Transverse colon (tissue), 4 donors: ENCODE results near the gene SLC35F1. TPM values are rescaled to one million over a fixed set of nuclear protein-coding genes. Genes with fewer than 3 reads are reported as not detected.
"Not testable (repeated sequence)": the region's sequence is repeated elsewhere in the genome, so short reads cannot be mapped to it uniquely, and the experiment has no call there.

ENCODE experiments used
- DNase-seq: peaks from one replicate; pipeline ENCODE4 v3.0.0-alpha.2; 2019
- H3K27ac ChIP-seq, 4 donors: fragments of 200-600 bp; sonication (generic); 2 replicates each; pipeline ENCODE4 v1.5.1; 2016 to 2018; ENCODE audit warnings: inconsistent platforms in 4 of 4
- H3K27me3 ChIP-seq: fragments of 200-600 bp; sonication (generic); 2 replicates; pipeline ENCODE4 v1.5.1; 2017; ENCODE audit warnings: inconsistent platforms
- H3K36me3 ChIP-seq, 4 donors: fragments of 200-600 bp; sonication (generic); 2 replicates each; pipeline ENCODE4 v1.5.1; 2017 to 2019; ENCODE audit warnings: inconsistent platforms in 4 of 4
- H3K4me1 ChIP-seq, 4 donors: fragments of 200-600 bp; sonication (generic); 2 replicates each; pipeline ENCODE4 v1.5.1; 2017 to 2020; ENCODE audit warnings: inconsistent platforms in 4 of 4
- H3K4me3 ChIP-seq, 4 donors: fragments of 200-600 bp; sonication (generic); 1 replicate in 1 of 4; 2 replicates in 3 of 4; pipeline versions ENCODE4 v1.5.1 to v1.6.1; 2017 to 2019; ENCODE audit warnings: inconsistent platforms in 4 of 4
- H3K9me3 ChIP-seq, 2 donors: fragments of 200-600 bp; sonication (generic); 2 replicates each; pipeline ENCODE4 v1.5.1; 2017 to 2019; ENCODE audit warnings: inconsistent platforms in 2 of 2
- CTCF ChIP-seq, 5 experiments: fragments of 200-600 bp in 3 of 5; fragments of 450-650 bp in 2 of 5; sonication (generic) in 3 of 5; IDR thresholded peaks; 1 replicate in 2 of 5; 2 replicates in 3 of 5; pipeline ENCODE4 v1.5.1; 2016 to 2017; ENCODE audit warnings: antibody characterized with exemption in 5 of 5, inconsistent platforms in 3 of 5, mild to moderate bottlenecking in 2 of 5, moderate library complexity in 1 of 5
- EP300 ChIP-seq: sonication (generic); formaldehyde crosslinking; IDR thresholded peaks from one replicate; pipeline ENCODE4 v1.6.1; 2017; ENCODE audit warnings: antibody characterized with exemption, low read depth
- POLR2A ChIP-seq: fragments of 450-650 bp; IDR thresholded peaks from one replicate; pipeline ENCODE4 v1.6.1; 2016; ENCODE audit warnings: antibody characterized with exemption, mild to moderate bottlenecking, moderate library complexity
- POLR2AphosphoS5 ChIP-seq, 3 donors: sonication (generic); formaldehyde crosslinking; IDR thresholded peaks; one replicate each; pipeline ENCODE4 v1.6.1; 2016; ENCODE audit warnings: antibody characterized with exemption in 3 of 3
- WGBS, 2 donors: methylation state at CpG; one replicate each; pipeline ENCODE4 v1.1.5; 2018; ENCODE audit warnings: low coverage in 1 of 2; 5-methylcytosine and 5-hydroxymethylcytosine counted together
- in situ Hi-C, 4 donors: fragments of 200-750 bp; cut with MboI; loops; one replicate each; pipeline versions ENCODE4 v1.15.0 to v1.15.1; 2017; ENCODE audit warnings: low sequenced_read_pairs in 3 of 4, low pct_ligation_motif_present in 1 of 4, low pct_unique_long_range_greater_than_20kb in 1 of 4
- intact Hi-C: fragments of 100-400 bp; cut with DNase I; formaldehyde crosslinking; loops from one replicate; pipeline ENCODE4 v1.15.1; 2023; ENCODE audit warnings: low total_unique reads
- total RNA-seq, 4 donors: library from RNA; depleted of rRNA; stranded (reverse); fragments of >200 nt; gene quantifications; one replicate each; pipeline ENCODE4 v1.1.0, GENCODE V29; 2016

The SLC35F1 gene
- total RNA-seq, 4 donors from 2014 or later, result 0.37 to 1.1 (median 0.71) TPM

GRCh38 chr6:117956386-117956785 is 49.3 kb downstream of the SLC35F1 start:
- H3K4me1 ChIP-seq, result no peaks in the 10 kb centered on the region
- 76 to 100% methylated on average over 1 to 5 of the region's 5 CpGs for WGBS, 2 donors
- intact Hi-C loops, result no loop called here
- no peaks in the 10 kb centered on the region for H3K27me3 ChIP-seq
- H3K36me3 ChIP-seq, result no peaks in the 10 kb centered on the region
- no peak overlapping the region for H3K4me3 ChIP-seq
- in situ Hi-C loops, result no loop called here
- TF ChIP-seq POLR2A (no peak), POLR2AphosphoS5 (IDR thresholded peaks at IDR 0.05) (no peak), EP300 (no peak), CTCF (IDR thresholded peaks at IDR 0.05) (no peak)
- no peak overlapping the region for H3K27ac ChIP-seq
- no peaks in the 10 kb centered on the region for H3K9me3 ChIP-seq
- DNase-seq, result no peak

DNA sequence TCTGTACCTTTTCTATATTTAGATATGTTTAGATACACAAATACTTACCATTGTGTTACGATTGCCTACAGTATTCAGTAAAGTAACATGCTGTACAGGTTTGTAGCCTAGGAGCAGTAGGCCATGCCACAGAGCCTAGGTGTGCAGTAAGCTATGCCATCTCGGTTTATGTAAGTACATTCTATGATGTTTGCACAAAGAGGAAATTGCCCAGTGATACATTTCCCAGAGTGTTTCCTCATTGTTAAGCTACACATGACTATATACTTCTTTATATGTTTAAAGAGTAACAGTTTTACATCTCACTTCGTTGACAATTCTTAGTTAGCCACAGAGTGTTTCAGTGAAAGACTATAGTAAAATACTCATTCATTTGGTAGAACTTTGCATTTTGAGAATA is 51.5 kb downstream of the SLC35F1 start:
- no peaks in the 10 kb centered on the region for H3K27me3 ChIP-seq
- 34 to 37% methylated on average over 3 of the region's 3 CpGs for WGBS, 2 donors
- H3K4me3 ChIP-seq, result no peak overlapping the region
- in situ Hi-C loops (no loop called here), intact Hi-C loops (no loop called here)
- TF ChIP-seq POLR2A, result no peak
- TF ChIP-seq CTCF (IDR thresholded peaks at IDR 0.05), result no peak
- TF ChIP-seq EP300, result no peak
- TF ChIP-seq POLR2AphosphoS5 (IDR thresholded peaks at IDR 0.05), result no peak
- no peaks in the 10 kb centered on the region for H3K4me1 ChIP-seq
- no peak for DNase-seq
- H3K36me3 ChIP-seq, result no peaks in the 10 kb centered on the region
- no peaks in the 10 kb centered on the region for H3K9me3 ChIP-seq
- H3K27ac ChIP-seq, result no peak overlapping the region

DNA sequence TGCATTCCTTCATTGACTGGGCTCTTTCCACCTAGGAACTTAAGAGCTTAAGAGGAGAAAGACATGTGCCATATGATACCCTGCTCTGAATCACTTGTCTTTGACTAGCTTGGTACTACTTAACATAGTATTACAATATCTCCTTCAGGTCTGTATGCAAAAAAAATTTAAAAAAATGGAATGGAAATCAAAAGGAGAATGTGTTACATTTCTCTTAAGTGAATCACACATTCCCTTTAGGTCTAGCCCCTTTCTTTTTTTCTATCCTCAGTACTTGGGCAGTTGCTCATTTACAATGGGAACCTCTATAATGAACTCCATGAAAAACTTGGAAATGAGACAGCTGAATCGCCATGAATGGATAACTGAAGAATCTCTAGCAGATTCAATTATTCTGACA is 53.8 kb downstream of the SLC35F1 start:
- WGBS, 2 donors, result 70 to 77% methylated on average over 1 of the region's 1 CpG
- in situ Hi-C loops (no loop called here), intact Hi-C loops (no loop called here)
- TF ChIP-seq POLR2A (no peak), CTCF (IDR thresholded peaks at IDR 0.05) (no peak), POLR2AphosphoS5 (IDR thresholded peaks at IDR 0.05) (no peak), EP300 (no peak)
- no peaks in the 10 kb centered on the region for H3K4me1 ChIP-seq
- H3K27me3 ChIP-seq, result no peaks in the 10 kb centered on the region
- no peak for DNase-seq
- no peak overlapping the region for H3K4me3 ChIP-seq
- H3K36me3 ChIP-seq, result no peaks in the 10 kb centered on the region
- peaks cover 0 to 4% of the 10 kb centered on the region in 2 donors for H3K9me3 ChIP-seq
- H3K27ac ChIP-seq, result no peak overlapping the region

DNA sequence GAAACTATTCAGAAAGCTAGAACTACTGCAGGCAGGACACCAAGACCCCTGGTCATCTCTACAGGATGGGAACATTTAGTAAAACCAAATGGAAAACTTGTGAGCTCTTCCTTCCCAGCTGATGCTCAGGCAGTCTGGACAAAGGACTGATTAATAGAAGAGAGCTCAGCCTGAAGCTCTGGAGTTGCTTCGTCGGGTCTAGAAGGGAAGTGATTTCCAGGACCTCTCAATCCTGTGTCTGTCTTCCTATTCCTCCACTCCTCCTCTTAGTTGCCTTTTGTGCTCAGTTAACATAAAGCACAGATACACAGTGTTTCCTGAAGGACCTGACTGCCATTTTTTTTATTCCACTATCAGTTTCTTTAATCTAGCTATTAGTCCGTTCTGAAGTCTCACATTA is 54.2 kb downstream of the SLC35F1 start:
- intact Hi-C loops (no loop called here), in situ Hi-C loops (no loop called here)
- peaks cover 0 to 4% of the 10 kb centered on the region in 2 donors for H3K9me3 ChIP-seq
- no peaks in the 10 kb centered on the region for H3K36me3 ChIP-seq
- 82 to 94% methylated on average over 3 of the region's 3 CpGs for WGBS, 2 donors
- no peaks in the 10 kb centered on the region for H3K4me1 ChIP-seq
- no peaks in the 10 kb centered on the region for H3K27me3 ChIP-seq
- no peak overlapping the region for H3K27ac ChIP-seq
- no peak for DNase-seq
- H3K4me3 ChIP-seq, result no peak overlapping the region
- TF ChIP-seq POLR2A (no peak), CTCF (IDR thresholded peaks at IDR 0.05) (no peak), EP300 (no peak), POLR2AphosphoS5 (IDR thresholded peaks at IDR 0.05) (no peak)

DNA sequence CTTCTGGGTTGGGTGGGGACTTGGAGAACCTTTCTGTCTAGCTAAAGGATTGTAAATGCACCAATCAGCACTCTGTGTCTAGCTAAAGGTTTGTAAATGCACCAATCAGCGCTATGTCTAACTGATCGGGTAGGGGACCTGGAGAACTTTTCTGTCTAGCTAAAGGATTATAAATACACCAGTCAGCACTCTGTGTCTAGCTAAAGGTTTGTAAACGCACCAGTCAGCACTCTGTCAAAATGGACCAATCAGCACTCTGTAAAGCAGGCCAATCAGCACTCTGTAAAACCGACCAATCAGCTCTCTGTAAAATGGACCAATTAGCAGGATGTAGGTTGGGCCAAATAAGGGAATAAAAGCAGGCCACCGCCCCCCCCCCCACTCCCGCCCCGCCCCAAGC is 58.7 kb downstream of the SLC35F1 start:
- intact Hi-C loops, H3K9me3 ChIP-seq, H3K27ac ChIP-seq, H3K4me1 ChIP-seq, in situ Hi-C loops, H3K4me3 ChIP-seq, DNase-seq, H3K27me3 ChIP-seq, H3K36me3 ChIP-seq: not testable (repeated sequence)
- 67 to 80% methylated on average over 3 to 7 of the region's 7 CpGs for WGBS, 2 donors
